GM18873 (cell line): ENCODE measurements around the gene CYP4F22.
"Not testable (repeated sequence)": the region's sequence is repeated elsewhere in the genome, so short reads cannot be mapped to it uniquely, and the experiment has no call there.

Source experiments
- ATAC-seq: cut with Tn5 transposase; IDR thresholded peaks from one replicate; pipeline ENCODE4 v1.9.1; 2021; ENCODE audit warnings: mild to moderate bottlenecking, moderate library complexity, moderate number of reproducible peaks; ENCODE audit not compliant: unreplicated experiment, low FRiP score

Gene CYP4F22

DNA sequence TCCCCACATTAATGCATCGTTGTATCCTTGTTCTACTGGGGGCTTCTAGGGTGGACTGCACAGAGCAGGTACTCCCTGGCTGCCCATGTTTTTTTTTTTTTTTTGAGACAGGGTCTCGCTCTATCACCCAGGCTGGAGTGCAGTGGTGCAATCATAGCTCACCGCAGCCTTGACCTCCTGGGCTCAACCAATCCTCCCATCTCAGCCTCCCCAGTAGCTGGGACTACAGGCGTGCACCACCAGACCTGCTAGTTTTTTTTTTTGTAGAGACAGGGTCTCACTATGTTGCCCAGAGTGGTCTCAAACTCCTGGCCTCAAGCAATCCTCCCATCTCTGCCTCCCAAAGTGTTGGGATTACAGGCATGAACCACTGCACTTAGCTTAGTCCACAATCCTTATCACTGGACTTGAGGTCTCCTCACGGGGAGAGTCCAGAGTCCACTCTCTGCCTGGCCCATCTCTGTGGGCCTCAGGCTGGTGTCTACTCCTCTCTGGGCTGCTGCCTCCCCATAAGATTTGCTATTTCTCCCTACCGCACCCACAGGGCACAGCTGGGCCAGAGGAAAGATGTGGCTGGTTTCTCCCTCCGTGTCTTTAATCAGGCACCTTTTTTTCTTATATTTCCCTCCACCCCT lies 56.3 kb downstream of the CYP4F22 start:
- ATAC-seq, result no peak

DNA sequence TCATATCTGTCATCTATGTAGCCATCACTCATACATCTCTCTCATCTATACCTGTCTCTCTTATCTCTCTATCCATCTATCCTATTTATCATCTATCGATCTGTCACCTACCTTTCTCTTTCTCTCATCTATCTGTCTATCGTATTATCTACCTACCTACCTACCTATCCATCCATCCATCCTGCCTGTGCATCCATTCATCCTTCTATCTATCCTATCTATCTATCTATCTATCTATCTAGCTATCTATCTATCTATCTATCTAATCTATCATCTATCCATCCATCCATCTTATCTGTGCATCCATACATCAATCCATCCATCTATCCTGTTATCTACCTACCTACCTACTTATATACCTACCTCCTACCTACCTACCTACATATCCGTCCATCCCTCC lies 62.1 kb downstream of the CYP4F22 start:
- no peak for ATAC-seq

DNA sequence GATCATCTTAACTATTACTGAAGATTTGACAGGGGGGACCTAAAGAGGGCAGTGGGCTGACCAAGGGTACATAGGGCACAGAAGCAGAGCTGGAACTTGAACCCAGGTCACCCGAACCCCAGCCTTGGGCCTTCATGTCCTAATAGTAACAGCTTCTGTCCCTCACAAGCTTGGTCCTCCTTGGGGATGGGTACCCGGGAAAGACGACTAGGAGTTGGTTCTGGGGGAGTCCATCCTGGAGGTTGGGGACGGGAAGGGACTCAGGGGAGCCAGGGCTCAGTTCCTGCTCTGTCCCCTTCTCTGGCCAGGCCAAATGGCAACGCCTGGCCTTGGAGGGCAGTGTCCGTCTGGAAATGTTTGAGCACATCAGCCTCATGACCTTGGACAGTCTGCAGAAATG lies 67.1 kb downstream of the CYP4F22 start:
- ATAC-seq, result no peak

DNA sequence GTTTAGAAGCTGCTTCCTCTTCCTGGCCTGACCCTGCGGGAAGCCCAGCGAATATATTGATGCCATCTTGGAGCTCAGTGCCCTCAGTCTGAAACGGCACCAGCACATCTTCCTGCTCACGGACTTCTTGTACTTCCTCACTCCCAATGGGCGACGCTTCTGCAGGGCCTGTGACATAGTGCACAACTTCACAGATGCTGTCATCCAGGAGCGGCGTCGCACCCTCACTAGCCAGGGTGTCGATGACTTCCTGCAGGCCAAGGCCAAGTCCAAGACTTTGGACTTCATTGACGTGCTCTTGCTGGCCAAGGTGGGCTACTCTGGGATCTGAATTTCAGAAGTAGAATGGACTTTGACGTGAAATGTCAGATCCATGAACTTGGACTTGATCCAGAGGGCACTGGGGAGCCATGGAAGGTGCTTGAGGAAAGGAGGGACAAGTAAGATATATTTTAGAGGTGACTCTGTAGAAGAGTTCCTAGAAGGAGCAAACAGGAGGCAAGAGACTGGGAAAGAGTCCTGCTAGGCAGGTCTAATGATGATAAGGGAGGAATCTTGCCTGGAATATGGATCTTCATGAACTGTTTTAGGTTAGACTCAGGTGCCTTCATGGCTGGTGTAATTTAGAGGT lies 68.3 kb downstream of the CYP4F22 start:
- ATAC-seq, result no peak

DNA sequence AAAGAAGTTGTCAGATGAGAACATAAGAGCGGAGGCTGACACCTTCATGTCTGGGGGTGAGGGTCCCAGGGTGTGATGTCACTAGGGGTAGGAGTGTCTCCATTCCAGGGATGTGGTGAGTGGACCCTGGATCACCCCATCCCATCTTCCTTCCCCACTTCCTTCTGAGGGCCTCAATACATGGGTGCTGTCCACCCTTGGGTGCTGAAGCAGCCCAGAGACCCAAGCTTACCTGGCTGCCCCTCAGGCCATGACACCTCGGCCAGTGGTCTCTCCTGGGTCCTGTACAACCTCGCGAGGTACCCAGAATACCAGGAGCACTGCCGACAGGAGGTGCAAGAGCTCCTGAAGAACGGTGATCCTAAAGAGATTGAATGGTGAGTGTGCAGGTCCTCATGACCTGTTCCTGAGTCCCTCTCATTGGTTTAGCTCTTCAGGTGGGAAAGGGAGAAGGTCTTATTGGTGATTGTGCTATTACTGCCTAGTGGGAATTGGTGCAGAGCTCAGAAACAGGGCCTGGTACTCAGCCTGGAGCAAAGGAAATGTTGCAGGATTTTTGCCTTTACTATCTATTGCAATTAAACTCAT lies 69.0 kb downstream of the CYP4F22 start:
- ATAC-seq, result no peak

DNA sequence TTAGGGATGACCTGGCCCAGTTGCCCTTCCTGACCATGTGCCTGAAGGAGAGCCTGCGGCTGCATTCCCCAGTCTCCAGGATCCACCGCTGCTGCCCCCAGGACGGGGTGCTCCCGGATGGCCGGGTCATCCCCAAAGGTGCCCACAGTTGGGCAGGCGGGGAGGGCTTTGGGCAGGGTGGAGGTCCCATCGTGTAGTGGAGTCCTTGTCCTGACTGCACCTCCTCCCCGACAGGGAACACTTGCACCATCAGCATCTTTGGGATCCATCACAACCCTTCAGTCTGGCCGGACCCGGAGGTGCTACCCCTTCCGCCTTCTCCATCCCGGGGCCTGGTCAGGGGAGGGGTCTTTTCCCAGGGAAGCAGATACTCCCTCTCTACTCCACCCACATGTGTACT lies 75.0 kb downstream of the CYP4F22 start:
- no peak for ATAC-seq

DNA sequence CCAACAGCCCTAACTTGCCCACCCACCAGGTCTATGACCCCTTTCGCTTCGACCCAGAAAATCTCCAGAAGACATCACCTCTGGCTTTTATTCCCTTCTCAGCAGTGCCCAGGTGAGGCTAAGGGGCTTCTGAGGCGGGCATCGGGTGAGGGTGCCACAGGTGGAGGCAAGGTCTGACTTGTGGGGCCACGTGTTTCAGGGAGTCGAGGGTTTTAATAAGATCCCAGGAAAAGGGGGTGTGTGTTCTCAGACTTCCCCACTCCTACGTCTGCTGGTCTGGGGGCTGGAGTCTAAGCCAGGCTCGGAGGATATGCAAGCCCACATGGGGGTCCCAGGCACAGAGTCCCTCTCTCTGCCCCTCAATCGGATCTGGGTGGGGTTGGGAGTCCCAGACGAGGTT lies 75.8 kb downstream of the CYP4F22 start:
- no peak for ATAC-seq

DNA sequence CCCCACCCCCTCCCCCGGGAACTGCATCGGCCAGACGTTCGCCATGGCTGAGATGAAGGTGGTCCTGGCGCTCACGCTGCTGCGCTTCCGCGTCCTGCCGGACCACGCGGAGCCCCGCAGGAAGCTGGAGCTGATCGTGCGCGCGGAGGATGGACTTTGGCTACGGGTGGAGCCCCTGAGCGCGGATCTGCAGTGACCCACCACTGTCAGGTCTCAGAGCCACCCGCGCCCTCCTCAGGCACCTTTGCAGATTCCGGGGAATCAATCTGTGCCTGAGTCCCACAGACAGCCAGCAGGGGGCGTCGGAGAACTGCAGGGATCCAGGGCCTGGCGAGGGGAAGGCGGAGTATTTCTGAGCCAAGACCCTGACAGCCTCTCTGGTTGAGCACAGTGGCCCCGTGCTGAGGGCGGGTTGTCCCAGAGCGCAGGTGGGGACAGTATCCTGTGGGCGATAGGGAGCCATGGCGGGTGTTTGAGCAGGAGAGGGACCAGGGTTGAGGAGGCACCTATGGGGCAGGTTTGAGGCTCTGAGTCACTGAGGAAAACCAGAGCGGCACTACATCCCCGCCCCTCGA lies 76.3 kb downstream of the CYP4F22 start:
- ATAC-seq, result no peak

DNA sequence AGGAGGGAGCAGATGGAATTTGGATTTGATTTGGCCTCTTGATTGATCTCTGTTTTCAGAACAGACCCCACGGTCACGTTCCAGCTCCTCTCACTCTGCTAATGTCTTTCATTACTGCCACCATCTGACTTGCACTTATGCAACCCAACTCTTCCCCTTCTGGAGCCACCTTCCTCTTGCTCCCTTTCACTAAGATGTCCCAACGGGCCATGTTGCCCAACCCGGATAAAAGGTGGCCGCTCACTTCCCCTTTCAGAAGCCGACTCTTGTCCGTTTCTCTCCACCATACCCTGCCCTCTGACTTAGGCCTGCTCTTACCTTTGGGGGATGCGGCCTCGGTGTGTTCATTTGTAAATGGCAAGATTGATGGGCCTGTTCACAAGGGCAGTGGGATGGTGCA lies 79.3 kb downstream of the CYP4F22 start:
- no peak for ATAC-seq

DNA sequence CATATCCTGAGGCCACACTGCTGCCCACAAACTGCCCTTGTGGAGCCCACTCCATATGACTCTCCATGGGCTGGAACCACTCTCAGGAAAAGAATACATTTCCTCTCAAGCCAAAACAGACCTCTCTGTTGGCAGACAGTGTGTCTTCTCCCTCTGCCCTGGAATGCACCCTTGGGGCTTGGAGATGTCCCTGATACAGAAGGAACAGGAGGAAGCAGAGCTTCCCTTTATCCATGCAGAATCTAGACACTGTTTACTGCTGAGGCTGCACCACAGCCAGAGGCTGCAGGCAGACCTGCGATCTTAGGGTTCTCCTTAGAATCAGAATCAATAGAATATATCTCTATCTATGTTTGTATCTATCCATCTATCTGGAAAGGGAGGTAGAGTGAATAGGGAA lies 79.9 kb downstream of the CYP4F22 start:
- ATAC-seq, result no peak

DNA sequence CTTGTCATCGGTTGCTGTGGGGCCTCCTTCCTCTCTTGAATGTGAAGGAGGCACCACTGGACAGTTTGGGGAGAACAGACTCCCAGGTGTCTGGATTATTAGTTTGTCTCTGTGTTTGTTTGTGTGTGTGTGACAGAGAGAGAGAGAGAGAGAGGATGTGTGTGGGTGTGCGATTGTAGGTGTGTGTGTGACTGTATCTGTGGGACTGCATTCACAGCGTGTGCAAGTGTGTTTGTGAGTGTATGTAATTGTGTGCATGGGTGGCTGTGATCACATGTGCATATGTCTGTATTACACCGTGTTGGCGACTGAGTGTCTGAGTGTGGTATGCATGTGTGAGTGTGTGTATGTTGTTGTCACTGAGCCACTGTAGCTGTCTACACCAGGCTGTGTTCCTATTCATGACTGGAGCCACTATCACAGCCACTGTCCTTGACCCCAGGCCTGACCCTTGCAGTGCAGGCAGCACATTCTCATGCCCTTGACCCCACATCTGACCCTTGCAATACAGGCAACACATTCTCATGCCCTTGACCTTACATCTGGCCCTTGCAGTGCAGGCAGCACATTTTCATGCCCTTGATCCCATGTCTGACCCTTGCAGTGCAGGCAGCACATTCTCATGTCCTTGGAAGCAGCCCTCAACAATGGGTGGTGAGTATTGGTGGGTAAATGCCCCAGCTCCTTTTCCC lies 81.6 kb downstream of the CYP4F22 start:
- ATAC-seq, result no peak

DNA sequence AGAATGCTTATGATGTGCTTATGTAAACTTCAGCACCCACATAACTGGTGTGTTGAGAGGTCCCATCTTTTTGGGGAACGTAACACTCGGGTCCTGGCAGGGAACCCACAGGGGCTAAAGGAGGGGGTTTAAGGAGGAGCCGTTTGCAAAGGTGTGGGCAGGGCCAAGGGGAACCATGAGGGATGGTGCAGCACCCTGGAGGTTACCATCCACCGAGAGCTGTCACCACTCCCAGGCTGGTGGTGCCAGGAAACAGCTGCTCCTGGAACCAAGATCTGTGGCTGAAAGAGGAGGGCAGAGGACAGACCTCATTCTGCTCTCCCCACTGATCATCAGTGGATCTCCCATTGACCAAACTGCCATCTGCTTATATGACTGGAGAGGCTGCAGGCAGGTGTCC lies 83.5 kb downstream of the CYP4F22 start:
- no peak for ATAC-seq

DNA sequence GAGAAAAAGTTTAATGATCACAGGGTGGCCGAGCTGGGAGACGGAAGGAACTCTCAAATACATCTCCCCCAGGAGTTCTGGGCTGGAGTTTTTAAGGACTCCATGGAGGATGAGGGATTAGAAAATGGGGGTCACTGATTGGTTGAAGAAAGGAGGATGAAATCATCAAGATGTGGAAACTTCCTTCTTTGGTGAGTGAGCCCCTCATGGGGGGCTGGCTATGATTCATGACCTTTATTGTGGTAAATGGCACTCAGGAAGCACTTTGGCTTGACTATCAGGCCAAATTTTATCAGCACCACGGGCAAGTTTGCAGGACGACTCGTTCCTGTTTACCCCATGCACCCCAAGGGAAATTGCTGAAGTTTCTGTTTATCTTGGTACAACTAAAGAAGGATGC lies 84.2 kb downstream of the CYP4F22 start:
- ATAC-seq, result not testable (repeated sequence)

DNA sequence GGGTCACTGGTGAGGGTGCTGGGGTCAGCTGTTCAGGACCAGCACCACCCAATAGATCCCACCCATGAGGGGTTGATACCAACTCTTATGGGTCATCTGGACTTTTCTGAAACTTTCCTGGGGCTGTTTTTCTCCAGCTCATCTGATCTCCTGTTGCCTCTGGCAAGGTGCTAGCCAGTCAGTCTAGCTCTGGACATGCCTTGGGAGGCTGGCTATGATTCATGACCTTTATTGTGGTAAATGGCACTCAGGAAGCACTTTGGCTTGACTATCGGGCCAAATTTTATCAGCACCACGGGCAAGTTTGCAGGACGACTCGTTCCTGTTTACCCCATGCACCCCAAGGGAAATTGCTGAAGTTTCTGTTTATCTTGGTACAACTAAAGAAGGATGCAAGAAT lies 85.4 kb downstream of the CYP4F22 start:
- ATAC-seq, result not testable (repeated sequence)

DNA sequence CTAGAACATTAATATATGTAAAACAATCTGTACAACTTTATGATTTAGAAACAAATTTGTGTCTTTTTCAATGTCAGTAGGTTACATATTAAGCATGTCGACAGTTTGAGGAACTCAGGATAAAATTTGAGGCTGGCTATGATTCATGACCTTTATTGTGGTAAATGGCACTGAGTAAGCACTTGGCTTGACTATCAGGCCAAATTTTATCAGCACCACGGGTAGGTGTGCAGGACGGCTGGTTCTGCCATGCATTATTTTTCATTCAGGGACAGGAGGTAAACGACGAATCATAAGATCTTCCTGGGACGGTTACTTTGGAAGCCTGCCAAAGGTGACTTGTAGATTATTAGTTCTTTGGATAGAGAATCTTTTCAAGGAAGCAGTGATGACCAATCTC lies 86.7 kb downstream of the CYP4F22 start:
- no peak for ATAC-seq
